GM18867 (cell line): ENCODE data around the gene PLPPR5.
"Not testable (repeated sequence)": the region's sequence is repeated elsewhere in the genome, so short reads cannot be mapped to it uniquely, and the experiment has no call there.

Experiments
- ATAC-seq: cut with Tn5 transposase; IDR thresholded peaks from one replicate; pipeline ENCODE4 v1.9.1; 2021; ENCODE audit warnings: mild to moderate bottlenecking, moderate library complexity; ENCODE audit not compliant: unreplicated experiment

Gene PLPPR5

GRCh38 chr1:99004861-99005442 lies at the start of gene PLPPR5:
Gene PLPPR5, minus strand, starts transcription at chr1:99004861. Its CDS starts 190 bp downstream, at chr1:99004671.
- ATAC-seq, result no peak

GRCh38 chr1:99051611-99052283 lies 47.1 kb upstream of the PLPPR5 start:
- no peak for ATAC-seq

GRCh38 chr1:99049745-99050144 lies 45.1 kb upstream of the PLPPR5 start:
- ATAC-seq, result no peak

GRCh38 chr1:99036746-99037145 lies 32.1 kb upstream of the PLPPR5 start:
- ATAC-seq, result not testable (repeated sequence)

- no peak for ATAC-seq
Measured at GRCh38 chr1:99018313-99018712, 13.7 kb upstream of the PLPPR5 start.

- no peak for ATAC-seq
Measured at GRCh38 chr1:99017655-99018054, 13.0 kb upstream of the PLPPR5 start.

GRCh38 chr1:99010679-99011078 lies 6.0 kb upstream of the PLPPR5 start:
- ATAC-seq, result no peak

GRCh38 chr1:99007366-99007765 lies 2.7 kb upstream of the PLPPR5 start:
- no peak for ATAC-seq

- ATAC-seq, result no peak
Measured at GRCh38 chr1:99005537-99005942, 879 bp upstream of the PLPPR5 start.

- no peak for ATAC-seq
Measured at GRCh38 chr1:99004254-99004860, 304 bp downstream of the PLPPR5 start.

- ATAC-seq, result no peak
Measured at GRCh38 chr1:99003581-99004253, 944 bp downstream of the PLPPR5 start.

- no peak for ATAC-seq
Measured at GRCh38 chr1:98992844-98993243, 11.8 kb downstream of the PLPPR5 start.

- ATAC-seq, result no peak
Measured at GRCh38 chr1:98991127-98992012, 13.3 kb downstream of the PLPPR5 start.

- ATAC-seq, result no peak
Measured at GRCh38 chr1:98989556-98989907, 15.1 kb downstream of the PLPPR5 start.

GRCh38 chr1:98988904-98989555 lies 15.6 kb downstream of the PLPPR5 start:
- ATAC-seq, result peak; percentile 45

GRCh38 chr1:98985687-98986086 lies 19.0 kb downstream of the PLPPR5 start:
- ATAC-seq, result no peak

- ATAC-seq, result no peak
Measured at GRCh38 chr1:98981917-98982513, 22.6 kb downstream of the PLPPR5 start.

- no peak for ATAC-seq
Measured at GRCh38 chr1:98979463-98979862, 25.2 kb downstream of the PLPPR5 start.

- no peak for ATAC-seq
Measured at GRCh38 chr1:98975810-98976209, 28.9 kb downstream of the PLPPR5 start.

GRCh38 chr1:98975113-98975512 lies 29.5 kb downstream of the PLPPR5 start:
- no peak for ATAC-seq
